Body of pancreas (tissue), 4 donors: ENCODE results near the gene GART. TPM values are rescaled to one million over a fixed set of nuclear protein-coding genes. Genes with fewer than 3 reads are reported as not detected.

Experiments
- ATAC-seq: fragments of 150-250 bp; one replicate; pipeline ENCODE4 v1.9.1; 2016
- DNase-seq, 4 donors: peaks; one replicate each; pipeline ENCODE4 v3.0.0-alpha.2; 2019
- H3K27ac ChIP-seq, 4 donors: fragments of 200-600 bp; sonication (generic); 1 replicate in 3 of 4; 2 replicates in 1 of 4; pipeline versions ENCODE4 v1.5.1 to v1.6.1; 2016 to 2019; ENCODE audit warnings: mild to moderate bottlenecking in 1 of 4, mixed read lengths in 1 of 4, moderate library complexity in 1 of 4
- H3K27me3 ChIP-seq, 2 donors: fragments of 200-600 bp; sonication (generic); one replicate each; pipeline ENCODE4 v1.6.0; 2016; ENCODE audit warnings: mild to moderate bottlenecking in 1 of 2
- H3K36me3 ChIP-seq, 2 donors: fragments of 200-600 bp; sonication (generic); replicated peaks in 1 of 2; 2 replicates each; pipeline ENCODE4 v1.5.1; 2016; ENCODE audit warnings: low read depth in 2 of 2; ENCODE audit not compliant: insufficient read depth in 1 of 2
- H3K4me1 ChIP-seq: fragments of 200-600 bp; sonication (generic); one replicate; pipeline ENCODE4 v1.6.0; 2016
- H3K4me3 ChIP-seq, 2 donors: fragments of 200-600 bp; sonication (generic); 1 replicate in 1 of 2; 2 replicates in 1 of 2; pipeline ENCODE4 v1.5.1; 2016 to 2019
- H3K9me3 ChIP-seq, 3 donors: fragments of 200-600 bp; sonication (generic); 1 replicate in 2 of 3; 2 replicates in 1 of 3; pipeline ENCODE4 v1.5.1; 2016
- CTCF ChIP-seq, 7 experiments: fragments of 450-650 bp in 4 of 7; fragments of 200-600 bp in 3 of 7; sonication (generic) in 3 of 7; IDR thresholded peaks; one replicate each; pipeline ENCODE4 v1.5.1; 2016 to 2019; ENCODE audit warnings: antibody characterized with exemption in 7 of 7
- POLR2A ChIP-seq, 3 donors: fragments of 450-650 bp; IDR thresholded peaks; one replicate each; pipeline ENCODE4 v1.6.1; 2016; ENCODE audit warnings: antibody characterized with exemption in 3 of 3, mild to moderate bottlenecking in 2 of 3
- WGBS, 2 donors: methylation state at CpG; one replicate each; pipeline ENCODE4 v1.1.5; 2017; 5-methylcytosine and 5-hydroxymethylcytosine counted together
- intact Hi-C: fragments of 100-400 bp; cut with DNase I; formaldehyde crosslinking; loops from one replicate; pipeline ENCODE4 v1.15.1; 2023
- total RNA-seq, 2 donors: library from RNA; depleted of rRNA; stranded (reverse); fragments of >200 nt; gene quantifications; one replicate each; pipeline ENCODE4 v1.1.0, GENCODE V29; 2016

Gene GART
- total RNA-seq, 2 donors from 2014 or later = 36.3 to 62.0 TPM

GRCh38 chr21:33544451-33545195 is 2.7 kb upstream of the GART start:
- no peak for TF ChIP-seq POLR2A (IDR thresholded peaks at IDR 0.05)
- no peak for TF ChIP-seq CTCF (IDR thresholded peaks at IDR 0.05)
- H3K4me1 ChIP-seq = peaks cover 33% of the 10 kb centered on the region
- DNase-seq = no peak
- peaks cover 1 to 6% of the 10 kb centered on the region in 2 donors for H3K36me3 ChIP-seq
- WGBS, 2 donors = 1 to 4% methylated on average over 8 of the region's 8 CpGs
- H3K27ac ChIP-seq = peak overlapping the region in 2 of 4 donors; percentile 98 to 99
- H3K27me3 ChIP-seq = no peaks in the 10 kb centered on the region
- peak overlapping the region in 1 of 2 donors; percentile 69 for H3K4me3 ChIP-seq
- ATAC-seq = no peak
- intact Hi-C loops = no loop called here
- no peaks in the 10 kb centered on the region for H3K9me3 ChIP-seq

- ATAC-seq (peak; percentile 21), DNase-seq (peak in 3 of 4 donors; percentile 60 to 69 (median 68))
- intact Hi-C loops = no loop called here
- peak overlapping the region; percentile 93 to 99 (median 98) for H3K27ac ChIP-seq
- 0% methylated on average over 26 of the region's 26 CpGs for WGBS, 2 donors
- H3K4me3 ChIP-seq = peak overlapping the region; percentile 69 to 84
- no peaks in the 10 kb centered on the region for H3K9me3 ChIP-seq
- H3K4me1 ChIP-seq = peaks cover 33% of the 10 kb centered on the region
- TF ChIP-seq CTCF (IDR thresholded peaks at IDR 0.05) (no peak), POLR2A (IDR thresholded peaks at IDR 0.05) (no peak)
- H3K36me3 ChIP-seq = peaks cover 0 to 3% of the 10 kb centered on the region in 2 donors
- H3K27me3 ChIP-seq = no peaks in the 10 kb centered on the region
Observed at GRCh38 chr21:33543505-33544129, 1.7 kb upstream of the GART start.

GRCh38 chr21:33542640-33543504 is 955 bp upstream of the GART start, which contains the start of gene SON:
Gene SON (plus strand): TSS chr21:33543038. CDS start chr21:33543093, 55 bp downstream.
- TF ChIP-seq POLR2A (IDR thresholded peaks at IDR 0.05) (peak; percentile 93 to 99 (median 98)), CTCF (IDR thresholded peaks at IDR 0.05) (no peak)
- peak; percentile 96 for ATAC-seq
- peaks cover 0 to under 1% of the 10 kb centered on the region in 2 donors for H3K36me3 ChIP-seq
- H3K9me3 ChIP-seq = no peaks in the 10 kb centered on the region
- intact Hi-C loops = no loop called here
- H3K4me1 ChIP-seq = peaks cover 33% of the 10 kb centered on the region
- peak within 1 kb of the TSS; percentile 69 to 84 for H3K4me3 ChIP-seq
- peak within 1 kb of the TSS; percentile 93 to 99 (median 98) for H3K27ac ChIP-seq
- 1% methylated on average over 39 to 56 of the region's 57 CpGs for WGBS, 2 donors
- H3K27me3 ChIP-seq = no peaks in the 10 kb centered on the region
- DNase-seq = peak; percentile 98 to 99 (median 99)

GRCh38 chr21:33541105-33541711 is 709 bp downstream of the GART start:
- ATAC-seq = no peak
- Histone ChIP-seq H3K4me3 (peak overlapping the region; percentile 50 to 58), H3K36me3 (peaks cover 0 to 7% of the 10 kb centered on the region in 2 donors), H3K27ac (peak overlapping the region; percentile 32 to 99 (median 96)), H3K4me1 (peaks cover 32% of the 10 kb centered on the region), H3K9me3 (no peaks in the 10 kb centered on the region), H3K27me3 (no peaks in the 10 kb centered on the region)
- DNase-seq = no peak
- TF ChIP-seq CTCF (IDR thresholded peaks at IDR 0.05) (no peak), POLR2A (IDR thresholded peaks at IDR 0.05) (no peak)
- 42 to 47% methylated on average over 19 of the region's 19 CpGs for WGBS, 2 donors
- intact Hi-C loops = no loop called here
